GM10847 (cell line): ENCODE data around the gene NBL1.

Source experiments
- POLR2A ChIP-seq: IDR thresholded peaks from 2 replicates; pipeline ENCODE4 v1.6.1; 2011; ENCODE audit not compliant: insufficient read length; ENCODE audit errors: extremely low read depth

The NBL1 gene

GRCh38 chr1:19643602-19644394 is at the start of gene NBL1:
Gene NBL1 (plus strand): TSS chr1:19644311. CDS start chr1:19655031, 10,720 bp downstream.
- no peak for TF ChIP-seq POLR2A

- no peak for TF ChIP-seq POLR2A
Observed at GRCh38 chr1:19596065-19596713, 47.9 kb upstream of the NBL1 start.

GRCh38 chr1:19596714-19597495 is 47.2 kb upstream of the NBL1 start:
- TF ChIP-seq POLR2A = peak; percentile 81

GRCh38 chr1:19597496-19598309 is 46.4 kb upstream of the NBL1 start:
- no peak for TF ChIP-seq POLR2A

GRCh38 chr1:19599810-19600209 is 44.3 kb upstream of the NBL1 start:
- TF ChIP-seq POLR2A = no peak

GRCh38 chr1:19602486-19602885 is 41.6 kb upstream of the NBL1 start:
- no peak for TF ChIP-seq POLR2A

- no peak for TF ChIP-seq POLR2A
Observed at GRCh38 chr1:19605967-19606366, 38.1 kb upstream of the NBL1 start.

GRCh38 chr1:19606817-19607642 is 37.1 kb upstream of the NBL1 start:
- TF ChIP-seq POLR2A = no peak

- TF ChIP-seq POLR2A = no peak
Observed at GRCh38 chr1:19608232-19608631, 35.9 kb upstream of the NBL1 start.

GRCh38 chr1:19610282-19610981 is 33.7 kb upstream of the NBL1 start:
- TF ChIP-seq POLR2A = no peak

GRCh38 chr1:19612530-19612929 is 31.6 kb upstream of the NBL1 start:
- no peak for TF ChIP-seq POLR2A

GRCh38 chr1:19613171-19613703 is 30.9 kb upstream of the NBL1 start:
- TF ChIP-seq POLR2A = no peak

GRCh38 chr1:19615438-19615837 is 28.7 kb upstream of the NBL1 start:
- no peak for TF ChIP-seq POLR2A

- TF ChIP-seq POLR2A = no peak
Observed at GRCh38 chr1:19616489-19616888, 27.6 kb upstream of the NBL1 start.

- TF ChIP-seq POLR2A = no peak
Observed at GRCh38 chr1:19617376-19617775, 26.7 kb upstream of the NBL1 start.
